ENCODE measurements around the gene PRKN. TPM values are rescaled to one million over a fixed set of nuclear protein-coding genes. Genes with fewer than 3 reads are reported as not detected.

Gene PRKN
- total RNA-seq, 1 donor from 2014 or later = 7.0 TPM

DNA sequence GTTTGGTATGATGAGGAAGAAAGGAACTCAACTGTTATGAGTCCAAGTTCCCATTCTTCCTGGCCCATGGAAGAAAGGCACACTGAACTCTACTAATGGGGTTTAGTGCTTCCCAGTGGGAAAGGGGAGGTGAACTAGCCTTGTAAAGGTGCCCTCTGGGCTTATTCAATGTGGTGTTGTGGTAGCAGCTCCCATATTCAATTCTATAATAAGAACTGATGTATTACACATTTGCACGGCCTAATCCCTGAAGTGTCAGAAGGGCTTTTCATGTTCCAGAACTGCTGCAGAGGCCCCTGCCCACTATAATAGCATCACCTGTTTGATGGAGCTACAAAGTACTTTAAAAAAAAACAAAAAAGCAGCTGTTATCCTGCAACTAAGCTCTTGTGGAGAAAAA, 17.1 kb downstream of the PRKN start:
- Mint-ChIP-seq H3K4me1 (ENCODE audit: low read depth, unreplicated experiment) (peaks cover 12% of the 10 kb centered on the region), H3K36me3 (ENCODE audit: unreplicated experiment) (peaks cover 3% of the 10 kb centered on the region), H3K9me3 (ENCODE audit: unreplicated experiment) (no peaks in the 10 kb centered on the region), H3K27ac (ENCODE audit: unreplicated experiment) (no peak overlapping the region), H3K27me3 (ENCODE audit: unreplicated experiment) (no peaks in the 10 kb centered on the region), H3K4me3 (ENCODE audit: unreplicated experiment) (no peak overlapping the region)
- no peak for DNase-seq
- TF ChIP-seq, protein P1, sequence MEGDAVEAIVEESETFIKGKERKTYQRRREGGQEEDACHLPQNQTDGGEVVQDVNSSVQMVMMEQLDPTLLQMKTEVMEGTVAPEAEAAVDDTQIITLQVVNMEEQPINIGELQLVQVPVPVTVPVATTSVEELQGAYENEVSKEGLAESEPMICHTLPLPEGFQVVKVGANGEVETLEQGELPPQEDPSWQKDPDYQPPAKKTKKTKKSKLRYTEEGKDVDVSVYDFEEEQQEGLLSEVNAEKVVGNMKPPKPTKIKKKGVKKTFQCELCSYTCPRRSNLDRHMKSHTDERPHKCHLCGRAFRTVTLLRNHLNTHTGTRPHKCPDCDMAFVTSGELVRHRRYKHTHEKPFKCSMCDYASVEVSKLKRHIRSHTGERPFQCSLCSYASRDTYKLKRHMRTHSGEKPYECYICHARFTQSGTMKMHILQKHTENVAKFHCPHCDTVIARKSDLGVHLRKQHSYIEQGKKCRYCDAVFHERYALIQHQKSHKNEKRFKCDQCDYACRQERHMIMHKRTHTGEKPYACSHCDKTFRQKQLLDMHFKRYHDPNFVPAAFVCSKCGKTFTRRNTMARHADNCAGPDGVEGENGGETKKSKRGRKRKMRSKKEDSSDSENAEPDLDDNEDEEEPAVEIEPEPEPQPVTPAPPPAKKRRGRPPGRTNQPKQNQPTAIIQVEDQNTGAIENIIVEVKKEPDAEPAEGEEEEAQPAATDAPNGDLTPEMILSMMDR (IDR thresholded peaks at IDR 0.05; ENCODE audit: partially characterized antibody, unreplicated experiment) = no peak

DNA sequence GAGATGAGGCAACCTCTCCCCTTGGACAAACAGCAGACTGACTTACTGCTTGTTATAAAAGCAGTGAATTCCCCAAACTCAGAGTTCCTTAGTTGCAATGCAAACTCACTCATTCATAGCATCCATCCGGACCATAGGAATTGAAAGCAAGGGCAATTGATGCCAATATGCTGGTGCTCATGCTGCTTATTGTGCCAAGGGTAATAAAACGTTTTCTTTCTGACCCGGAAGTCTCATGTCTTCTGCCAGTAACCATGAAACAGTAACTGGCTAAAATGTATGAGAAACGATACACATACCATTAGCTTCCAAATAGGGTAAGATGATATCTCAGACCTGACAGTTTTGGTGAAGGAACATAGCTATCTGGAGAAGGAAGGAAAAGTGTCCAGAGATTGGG, 18.1 kb downstream of the PRKN start:
- peaks cover 8% of the 10 kb centered on the region for H3K4me1 Mint-ChIP-seq (ENCODE audit: low read depth, unreplicated experiment)
- no peak for DNase-seq
- H3K36me3 Mint-ChIP-seq (ENCODE audit: unreplicated experiment) = peaks cover 3% of the 10 kb centered on the region
- H3K27ac Mint-ChIP-seq (ENCODE audit: unreplicated experiment) = no peak overlapping the region
- H3K27me3 Mint-ChIP-seq (ENCODE audit: unreplicated experiment) = no peaks in the 10 kb centered on the region
- H3K4me3 Mint-ChIP-seq (ENCODE audit: unreplicated experiment) = no peak overlapping the region
- TF ChIP-seq, protein P1 (IDR thresholded peaks at IDR 0.05; ENCODE audit: partially characterized antibody, unreplicated experiment) = no peak
- no peaks in the 10 kb centered on the region for H3K9me3 Mint-ChIP-seq (ENCODE audit: unreplicated experiment)

DNA sequence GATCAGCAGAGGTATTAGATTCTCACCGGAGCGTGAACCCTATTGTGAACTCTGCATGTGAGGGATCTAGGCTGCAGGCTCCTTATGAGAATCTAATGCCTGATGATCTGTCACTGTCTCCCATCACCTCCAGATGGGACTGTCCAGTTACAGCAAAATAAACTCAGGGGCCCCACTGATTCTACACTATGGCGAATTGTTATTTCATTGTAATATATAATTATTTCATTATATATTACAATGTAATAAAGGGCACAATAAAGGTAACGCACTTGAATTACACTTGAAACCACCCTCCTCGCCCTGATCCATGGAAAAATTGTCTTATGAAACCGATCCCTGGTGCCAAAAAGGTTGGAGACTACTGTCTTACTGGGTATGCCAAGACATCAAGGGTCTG, 18.6 kb downstream of the PRKN start:
- H3K4me3 Mint-ChIP-seq (ENCODE audit: unreplicated experiment) = no peak overlapping the region
- no peak for DNase-seq
- TF ChIP-seq, protein P1 (IDR thresholded peaks at IDR 0.05; ENCODE audit: partially characterized antibody, unreplicated experiment) = no peak
- H3K9me3 Mint-ChIP-seq (ENCODE audit: unreplicated experiment) = no peaks in the 10 kb centered on the region
- H3K36me3 Mint-ChIP-seq (ENCODE audit: unreplicated experiment) = peaks cover 3% of the 10 kb centered on the region
- H3K4me1 Mint-ChIP-seq (ENCODE audit: low read depth, unreplicated experiment) = peaks cover 3% of the 10 kb centered on the region
- H3K27me3 Mint-ChIP-seq (ENCODE audit: unreplicated experiment) = no peaks in the 10 kb centered on the region
- no peak overlapping the region for H3K27ac Mint-ChIP-seq (ENCODE audit: unreplicated experiment)

DNA sequence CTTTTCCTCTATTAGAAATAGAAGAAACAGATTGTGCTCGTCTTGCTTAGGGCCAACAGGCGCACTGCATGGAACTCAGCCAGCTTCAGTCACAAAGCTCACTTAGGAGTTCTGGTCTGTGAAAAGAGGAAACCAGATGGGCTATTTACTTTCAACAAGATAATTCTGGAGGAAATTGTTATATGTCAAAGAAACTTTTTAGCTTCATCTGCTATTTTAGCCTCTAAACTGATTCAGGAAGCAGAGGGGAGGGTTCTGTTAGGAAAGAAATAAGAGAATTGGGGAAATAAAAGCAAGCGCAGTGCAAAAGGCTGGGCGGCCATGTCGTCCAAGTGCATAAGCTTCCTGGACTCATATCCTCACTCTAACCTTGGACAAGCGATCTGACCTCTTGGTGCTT, 21.3 kb downstream of the PRKN start:
- H3K4me3 Mint-ChIP-seq (ENCODE audit: unreplicated experiment) = no peak overlapping the region
- no peaks in the 10 kb centered on the region for H3K9me3 Mint-ChIP-seq (ENCODE audit: unreplicated experiment)
- peaks cover 2% of the 10 kb centered on the region for H3K4me1 Mint-ChIP-seq (ENCODE audit: low read depth, unreplicated experiment)
- H3K36me3 Mint-ChIP-seq (ENCODE audit: unreplicated experiment) = peaks cover 3% of the 10 kb centered on the region
- TF ChIP-seq, protein P1 (IDR thresholded peaks at IDR 0.05; ENCODE audit: partially characterized antibody, unreplicated experiment) = no peak
- no peak for DNase-seq
- H3K27me3 Mint-ChIP-seq (ENCODE audit: unreplicated experiment) = no peaks in the 10 kb centered on the region
- H3K27ac Mint-ChIP-seq (ENCODE audit: unreplicated experiment) = no peak overlapping the region

DNA sequence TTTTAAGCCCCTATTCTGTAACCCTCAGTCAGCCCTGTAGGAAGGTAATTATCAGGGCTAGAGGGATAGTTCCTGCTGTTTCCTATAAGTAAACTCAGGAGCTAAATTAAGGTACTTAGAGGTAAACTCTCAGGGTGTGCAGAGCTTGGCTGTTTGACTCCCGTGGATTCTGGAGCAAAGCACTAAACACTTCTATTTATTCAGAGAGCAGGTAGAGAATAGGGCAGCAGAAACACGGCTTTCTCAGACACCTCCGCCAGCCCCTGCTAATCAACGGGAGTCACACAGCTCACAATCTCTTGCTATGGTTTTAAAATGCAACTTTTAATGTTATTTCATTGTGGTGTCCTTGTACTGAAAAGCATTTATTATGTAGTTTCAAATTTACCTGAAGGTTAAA, 21.8 kb downstream of the PRKN start:
- no peaks in the 10 kb centered on the region for H3K27me3 Mint-ChIP-seq (ENCODE audit: unreplicated experiment)
- DNase-seq = no peak
- peaks cover 2% of the 10 kb centered on the region for H3K4me1 Mint-ChIP-seq (ENCODE audit: low read depth, unreplicated experiment)
- no peaks in the 10 kb centered on the region for H3K9me3 Mint-ChIP-seq (ENCODE audit: unreplicated experiment)
- TF ChIP-seq, protein P1 (IDR thresholded peaks at IDR 0.05; ENCODE audit: partially characterized antibody, unreplicated experiment) = no peak
- H3K36me3 Mint-ChIP-seq (ENCODE audit: unreplicated experiment) = peaks cover 3% of the 10 kb centered on the region
- H3K4me3 Mint-ChIP-seq (ENCODE audit: unreplicated experiment) = no peak overlapping the region
- H3K27ac Mint-ChIP-seq (ENCODE audit: unreplicated experiment) = no peak overlapping the region
